ENCODE results near the gene MVD. TPM values are rescaled to one million over a fixed set of nuclear protein-coding genes. Genes with fewer than 3 reads are reported as not detected.

The MVD gene
- total RNA-seq, 1 donor from 2014 or later = 48.8 TPM

DNA sequence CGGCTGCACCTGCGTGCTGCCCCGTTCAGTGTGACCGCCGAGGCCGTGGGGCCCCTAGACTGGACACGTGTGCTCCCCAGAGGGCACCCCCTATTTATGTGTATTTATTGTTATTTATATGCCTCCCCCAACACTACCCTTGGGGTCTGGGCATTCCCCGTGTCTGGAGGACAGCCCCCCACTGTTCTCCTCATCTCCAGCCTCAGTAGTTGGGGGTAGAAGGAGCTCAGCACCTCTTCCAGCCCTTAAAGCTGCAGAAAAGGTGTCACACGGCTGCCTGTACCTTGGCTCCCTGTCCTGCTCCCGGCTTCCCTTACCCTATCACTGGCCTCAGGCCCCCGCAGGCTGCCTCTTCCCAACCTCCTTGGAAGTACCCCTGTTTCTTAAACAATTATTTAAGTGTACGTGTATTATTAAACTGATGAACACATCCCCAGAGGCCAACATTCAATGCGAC lies 22.8 kb downstream of the MVD start:
- DNase-seq = no peak

GRCh38 chr16:88639231-88640038 lies 23.5 kb downstream of the MVD start:
- DNase-seq = no peak

- no peak for DNase-seq
These were observed 24.3 kb downstream of the MVD start, which contains the start of gene IL17C for GRCh38 chr16:88638323-88639230. TSS of gene IL17C (plus strand) at chr16:88638572. CDS start at chr16:88638642, 70 bp downstream.

GRCh38 chr16:88636488-88637265 lies 26.2 kb downstream of the MVD start:
- DNase-seq = no peak

GRCh38 chr16:88635671-88636319 lies 27.1 kb downstream of the MVD start:
- no peak for DNase-seq

- DNase-seq = no peak
These were observed 27.8 kb downstream of the MVD start for GRCh38 chr16:88634994-88635670.

DNA sequence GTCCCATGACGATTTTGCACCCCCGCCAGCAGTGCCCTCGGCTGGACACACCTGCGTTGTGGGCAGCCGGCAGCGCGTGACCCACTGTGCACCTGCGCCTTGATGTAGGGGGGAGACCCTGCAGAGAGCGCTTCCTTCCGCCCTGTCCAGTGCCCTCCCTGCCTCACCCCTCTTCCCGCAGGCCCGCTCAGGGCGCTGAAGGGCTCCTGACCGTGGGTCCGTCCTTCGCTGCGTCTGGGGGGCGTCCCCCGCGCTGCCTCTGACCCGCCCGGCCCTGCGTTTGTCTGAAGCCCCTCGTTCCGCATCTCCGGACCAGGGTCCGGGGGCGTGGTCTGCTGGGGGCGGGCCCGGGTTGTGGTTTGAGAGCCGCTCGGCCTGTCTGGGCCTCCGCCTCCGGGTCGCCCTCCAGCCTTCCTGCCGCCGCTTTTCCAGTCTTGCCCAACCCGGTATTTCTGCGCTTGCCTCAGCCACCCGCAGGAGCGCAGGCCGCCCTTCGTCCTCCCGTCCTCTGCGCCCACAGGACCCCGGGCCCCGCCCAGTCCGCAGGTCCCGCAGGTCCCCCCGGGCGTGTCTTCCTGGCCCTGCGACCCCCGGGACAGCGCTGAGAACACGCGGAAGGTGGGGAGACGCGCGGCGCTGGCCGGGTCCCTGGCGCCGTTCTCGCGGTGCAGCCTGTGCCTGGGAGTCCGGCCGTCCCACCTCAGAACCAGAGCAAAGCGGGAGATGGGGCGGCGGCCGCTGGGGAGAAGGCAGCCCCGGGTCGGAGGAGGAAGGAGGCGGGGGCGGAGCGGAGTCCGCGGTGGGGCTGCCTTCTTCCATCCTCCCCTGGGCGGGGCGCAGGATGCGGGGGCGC lies 28.5 kb downstream of the MVD start:
- DNase-seq = no peak

DNA sequence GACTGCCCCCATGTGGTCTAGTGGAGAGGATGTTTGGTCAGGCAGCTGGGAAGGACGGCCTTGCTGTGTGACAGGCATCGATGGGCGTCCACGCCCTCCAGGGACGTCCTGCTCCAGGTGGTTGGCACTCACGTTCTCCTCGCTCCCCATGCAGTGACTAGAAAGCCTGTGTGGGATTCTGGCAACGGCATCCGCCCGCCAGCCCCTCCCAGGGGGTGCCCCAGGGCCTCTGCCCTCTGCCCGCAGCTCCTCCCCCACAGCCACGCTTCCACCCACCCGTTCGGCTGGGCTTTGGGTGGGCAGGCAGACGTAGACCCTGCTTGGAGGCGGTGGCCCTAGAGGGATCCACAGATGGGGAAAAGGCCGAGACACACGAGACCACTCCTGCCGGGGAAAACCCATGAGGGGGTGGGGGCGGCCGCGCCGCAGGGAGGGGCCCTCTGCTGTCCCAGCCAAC lies 29.2 kb downstream of the MVD start:
- no peak for DNase-seq

DNA sequence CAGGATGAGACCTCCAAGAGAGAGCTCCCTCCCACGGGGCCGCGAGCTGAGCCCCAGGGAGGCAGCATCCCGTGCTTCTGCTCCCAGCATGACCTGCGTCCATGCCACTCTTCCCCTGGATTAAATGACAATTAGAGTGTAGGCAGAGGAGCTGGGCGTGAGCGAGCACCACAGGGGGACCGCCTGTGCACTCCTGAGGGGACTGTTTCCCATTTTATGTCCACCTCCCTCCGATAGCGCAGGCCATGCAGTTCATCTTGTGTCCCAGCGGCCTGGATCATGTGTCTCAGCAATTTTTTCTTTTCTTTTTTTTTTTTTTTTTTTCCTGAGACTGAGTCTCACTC lies 30.3 kb downstream of the MVD start:
- DNase-seq = no peak

DNA sequence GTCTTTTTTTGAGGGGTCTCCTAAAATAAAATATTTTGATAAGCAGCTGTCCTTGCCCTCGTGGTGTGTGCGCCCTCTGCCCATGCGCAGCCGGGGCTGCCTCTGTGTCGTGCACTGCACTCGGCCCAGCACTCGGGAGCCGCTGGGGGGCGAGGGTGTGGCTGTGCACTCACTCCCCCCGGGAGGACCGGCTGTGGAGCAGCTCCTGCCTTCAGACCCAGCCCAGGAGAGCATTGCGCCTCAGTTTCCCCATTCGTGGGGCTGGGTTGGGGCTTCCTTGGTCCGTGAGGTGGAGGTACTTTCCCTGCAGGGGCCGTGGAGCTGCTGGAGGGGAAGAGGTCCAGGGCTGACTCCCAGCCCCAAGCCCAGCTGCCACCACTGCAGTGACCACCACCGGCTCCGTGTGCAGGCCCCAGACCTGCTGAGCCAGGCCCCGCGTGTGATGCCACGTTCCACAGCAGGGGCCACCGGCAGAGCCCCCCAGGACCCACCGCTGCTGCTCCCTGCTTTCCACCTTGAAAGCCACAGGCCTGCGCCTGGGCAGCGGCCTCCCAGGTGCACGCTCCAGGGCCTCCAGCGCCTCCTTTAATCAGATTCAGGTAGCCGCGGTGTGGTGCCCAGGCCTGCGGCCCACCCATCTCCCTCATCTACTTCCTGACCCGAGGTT lies 30.8 kb downstream of the MVD start:
- no peak for DNase-seq

- no peak for DNase-seq
These were observed 31.5 kb downstream of the MVD start for GRCh38 chr16:88631384-88631783.

GRCh38 chr16:88630941-88631340 lies 31.9 kb downstream of the MVD start:
- DNase-seq = no peak

- DNase-seq = no peak
These were observed 32.5 kb downstream of the MVD start for GRCh38 chr16:88630433-88630832.

DNA sequence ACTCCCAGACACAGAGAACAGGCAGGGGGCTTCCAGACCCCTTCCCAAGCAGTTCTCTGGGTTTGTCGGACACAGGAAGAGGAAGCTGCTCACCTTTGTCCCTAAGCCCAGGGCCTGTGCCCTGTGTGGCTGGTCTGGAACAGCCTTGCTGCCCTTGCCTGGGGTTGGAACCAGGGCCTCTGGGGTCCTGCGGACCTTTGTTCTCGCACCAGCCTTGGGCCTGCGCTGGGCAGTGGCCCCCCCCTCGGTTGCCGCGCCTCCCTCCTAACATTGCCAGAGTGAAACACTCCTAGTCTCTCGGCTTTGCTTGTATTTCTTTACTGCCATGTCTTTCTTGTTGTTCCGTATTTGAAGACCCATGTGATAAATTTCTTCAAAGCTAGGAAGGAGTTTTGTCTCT lies 33.1 kb downstream of the MVD start:
- no peak for DNase-seq

GRCh38 chr16:88628512-88628974 lies 34.3 kb downstream of the MVD start:
- no peak for DNase-seq

DNA sequence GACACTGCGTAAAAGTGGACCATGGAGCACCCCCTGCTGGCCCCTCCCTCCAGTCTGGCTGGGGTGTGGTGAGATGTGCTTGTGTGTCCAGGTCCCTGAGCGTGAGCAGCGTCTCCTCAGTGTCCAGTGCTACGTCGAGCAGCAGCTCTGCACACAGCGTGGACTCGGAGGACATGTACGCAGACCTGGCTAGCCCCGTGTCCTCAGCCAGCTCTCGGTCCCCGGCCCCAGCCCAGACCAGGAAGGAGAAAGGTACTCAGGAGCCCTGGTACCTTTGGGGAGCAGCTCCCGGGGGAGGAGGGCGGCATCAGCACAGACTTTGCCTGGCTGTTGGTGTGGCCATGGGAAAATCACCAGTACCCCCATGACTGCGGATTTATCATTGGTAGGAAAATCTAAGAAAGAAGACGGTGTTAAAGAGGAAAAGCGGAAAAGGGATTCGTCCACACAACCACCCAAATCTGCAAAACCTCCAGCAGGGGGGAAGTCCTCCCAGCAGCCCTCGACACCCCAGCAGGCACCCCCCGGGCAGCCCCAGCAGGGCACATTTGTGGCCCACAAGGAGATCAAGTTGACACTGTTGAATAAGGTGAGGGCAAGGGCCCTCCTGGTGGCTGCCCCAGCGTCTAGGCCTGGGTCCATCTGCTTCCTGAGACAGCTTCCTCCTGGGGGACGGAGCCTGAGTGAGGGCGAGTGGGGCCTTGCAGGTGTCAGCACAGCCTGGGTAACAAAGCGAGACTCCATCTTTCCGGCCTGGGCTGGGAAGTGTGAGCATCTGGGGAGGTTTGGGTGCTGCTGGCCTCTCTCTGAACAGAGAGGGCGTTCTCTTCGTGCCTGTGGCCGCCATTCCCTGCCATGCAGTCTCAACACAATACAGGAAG lies 35.1 kb downstream of the MVD start:
- DNase-seq = no peak

GRCh38 chr16:88626646-88627045 lies 36.2 kb downstream of the MVD start:
- no peak for DNase-seq

DNA sequence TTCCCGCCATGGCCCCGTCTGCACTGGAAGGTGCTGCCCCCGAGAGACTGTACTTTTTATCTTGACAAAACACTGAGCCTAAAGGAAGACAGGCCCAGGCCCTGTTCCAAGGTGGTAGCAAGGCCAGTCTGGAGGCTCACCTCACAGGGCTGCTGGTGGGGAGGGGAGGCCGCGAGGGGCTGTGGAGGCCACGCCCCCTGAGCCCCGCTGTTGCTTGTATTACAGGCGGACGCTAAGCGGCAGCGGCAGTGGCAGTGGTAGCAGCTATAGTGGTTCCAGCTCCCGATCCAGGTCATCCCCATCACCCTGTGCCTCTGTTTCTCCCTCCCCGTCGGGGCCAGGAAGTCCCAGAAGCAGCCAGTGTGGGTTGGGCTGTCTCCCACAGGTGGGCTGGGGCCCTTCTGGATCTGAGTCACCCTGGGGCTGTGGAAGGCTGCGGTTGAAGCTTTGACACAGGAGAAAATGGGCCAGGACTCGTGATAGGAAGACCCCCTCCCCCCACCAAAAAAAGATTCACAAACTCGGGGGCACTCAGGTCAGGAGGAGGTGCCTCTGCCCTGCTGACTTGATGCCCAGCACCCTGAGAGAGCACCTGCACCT lies 37.8 kb downstream of the MVD start:
- no peak for DNase-seq

Data from occipital lobe (tissue), 2 donors.